Lower leg skin (tissue), 4 donors: ENCODE results near the gene ZFYVE27. TPM values are rescaled to one million over a fixed set of nuclear protein-coding genes. Genes with fewer than 3 reads are reported as not detected.
A peak's percentile ranks its signal among the peaks of the same experiment; 100 is the strongest.

Source experiments
- DNase-seq, 2 donors: peaks; one replicate each; pipeline ENCODE4 v3.0.0-alpha.2; 2019; ENCODE audit warnings: low spot score in 2 of 2
- H3K4me3 ChIP-seq: fragments of 200-600 bp; sonication (generic); 2 replicates; pipeline ENCODE4 v1.5.1; 2017; ENCODE audit warnings: mild to moderate bottlenecking, low read depth; ENCODE audit not compliant: poor library complexity, severe bottlenecking
- CTCF ChIP-seq, 3 donors: fragments of 450-650 bp; IDR thresholded peaks; one replicate each; pipeline ENCODE4 v1.5.1; 2016; ENCODE audit warnings: antibody characterized with exemption in 3 of 3, mild to moderate bottlenecking in 3 of 3, moderate library complexity in 2 of 3
- POLR2A ChIP-seq, 2 donors: fragments of 450-650 bp; IDR thresholded peaks; one replicate each; pipeline ENCODE4 v1.6.1; 2016 to 2017; ENCODE audit warnings: antibody characterized with exemption in 2 of 2, mild to moderate bottlenecking in 1 of 2, moderate library complexity in 1 of 2
- WGBS, 2 donors: methylation state at CpG; one replicate each; pipeline ENCODE4 v1.1.5; 2018; 5-methylcytosine and 5-hydroxymethylcytosine counted together
- intact Hi-C: fragments of 100-400 bp; cut with DNase I; formaldehyde crosslinking; loops from one replicate; pipeline ENCODE4 v1.15.0; 2023; ENCODE audit warnings: low total_unique reads
- total RNA-seq, 4 donors: library from RNA; depleted of rRNA; stranded (reverse); fragments of >200 nt; gene quantifications; one replicate each; pipeline ENCODE4 v1.1.0, GENCODE V29; 2016

ZFYVE27 gene
- total RNA-seq, 4 donors from 2014 or later, result 18.7 to 35.0 (median 21.4) TPM

GRCh38 chr10:97791824-97792721 lies 55.1 kb downstream of the ZFYVE27 start:
- peak; percentile 58 to 93 for DNase-seq
- H3K4me3 ChIP-seq, result no peak overlapping the region
- intact Hi-C loops, result loop anchor here (5.0 kb wide), 1 partner anchor 80 kb away; no protein-coding TSS in a partner anchor
- TF ChIP-seq POLR2A (IDR thresholded peaks at IDR 0.05), result no peak
- TF ChIP-seq CTCF (IDR thresholded peaks at IDR 0.05), result peak in 1 of 3 donors; percentile 38
- WGBS, 2 donors, result 20 to 22% methylated on average over 13 of the region's 13 CpGs

GRCh38 chr10:97795886-97796285 lies 59.0 kb downstream of the ZFYVE27 start:
- TF ChIP-seq CTCF (IDR thresholded peaks at IDR 0.05), result no peak
- no peak for TF ChIP-seq POLR2A (IDR thresholded peaks at IDR 0.05)
- intact Hi-C loops, result no loop called here
- WGBS, 2 donors, result 64% methylated on average over 4 of the region's 4 CpGs
- H3K4me3 ChIP-seq, result no peak overlapping the region
- no peak for DNase-seq

GRCh38 chr10:97796651-97797050 lies 59.7 kb downstream of the ZFYVE27 start:
- no peak overlapping the region for H3K4me3 ChIP-seq
- no peak for TF ChIP-seq CTCF (IDR thresholded peaks at IDR 0.05)
- no peak for TF ChIP-seq POLR2A (IDR thresholded peaks at IDR 0.05)
- no peak for DNase-seq
- 33 to 45% methylated on average over 3 of the region's 3 CpGs for WGBS, 2 donors
- intact Hi-C loops, result no loop called here

GRCh38 chr10:97798958-97799610 lies 62.2 kb downstream of the ZFYVE27 start:
- WGBS, 2 donors, result 87 to 100% methylated on average over 1 of the region's 1 CpG
- no peak for DNase-seq
- intact Hi-C loops, result no loop called here
- TF ChIP-seq POLR2A (IDR thresholded peaks at IDR 0.05), result no peak
- no peak for TF ChIP-seq CTCF (IDR thresholded peaks at IDR 0.05)
- H3K4me3 ChIP-seq, result no peak overlapping the region

- TF ChIP-seq CTCF (IDR thresholded peaks at IDR 0.05) (no peak), POLR2A (IDR thresholded peaks at IDR 0.05) (no peak)
- no peak for DNase-seq
- WGBS, 2 donors, result 87 to 92% methylated on average over 9 of the region's 9 CpGs
- H3K4me3 ChIP-seq, result no peak overlapping the region
- intact Hi-C loops, result no loop called here
Observed at GRCh38 chr10:97800474-97800873, 63.5 kb downstream of the ZFYVE27 start.
